Measurements from ENCODE around the gene PELI3. TPM values are rescaled to one million over a fixed set of nuclear protein-coding genes. Genes with fewer than 3 reads are reported as not detected.
A peak's percentile ranks its signal among the peaks of the same experiment; 100 is the strongest.
"Not testable (repeated sequence)": the region's sequence is repeated elsewhere in the genome, so short reads cannot be mapped to it uniquely, and the experiment has no call there.

PELI3 gene
- total RNA-seq, 1 donor, result 19.2 TPM

DNA sequence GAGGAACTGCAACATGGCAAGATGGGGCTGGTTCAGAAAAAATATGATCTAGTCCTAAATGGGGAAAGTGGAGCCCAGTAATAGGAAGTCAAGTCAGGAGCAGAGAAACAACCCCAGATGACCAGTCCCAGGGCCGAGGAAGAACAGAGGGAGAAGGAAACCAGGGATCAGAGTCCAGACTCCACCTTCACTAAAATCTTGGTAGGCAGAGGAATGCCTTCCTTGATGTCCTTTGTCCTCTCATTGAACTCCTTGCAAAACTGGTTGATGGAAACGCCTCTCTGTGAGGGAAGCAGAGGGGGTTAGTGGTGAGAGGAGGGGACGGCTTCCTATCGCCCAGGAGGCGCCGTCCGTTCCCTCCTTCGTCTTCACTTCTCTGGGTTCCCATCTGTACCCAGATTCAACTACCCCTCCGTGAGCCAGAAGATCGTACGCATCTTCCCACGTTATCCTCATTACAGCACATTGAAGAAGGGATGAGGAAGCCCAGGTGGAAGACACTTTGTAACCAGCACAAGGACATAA lies 28.7 kb upstream of the PELI3 start:
- Histone ChIP-seq H3K4me3 (ENCODE audit: insufficient read depth, low read length) (peak overlapping the region; percentile 84), H3K36me3 (ENCODE audit: insufficient read depth, low read length) (peaks cover 9% of the 10 kb centered on the region), H3K4me2 (ENCODE audit: insufficient read depth, low read length) (peak overlapping the region; percentile 99), H3K79me2 (ENCODE audit: insufficient read depth, low read length) (peaks cover 7% of the 10 kb centered on the region), H2AFZ (ENCODE audit: low read length) (peak overlapping the region; percentile 99), H4K20me1 (ENCODE audit: insufficient read depth, low read length) (no peaks in the 10 kb centered on the region), H3K4me1 (ENCODE audit: insufficient read depth, low read length) (peaks cover 7% of the 10 kb centered on the region), H3K27me3 (ENCODE audit: insufficient read depth, low read length) (peaks cover 3% of the 10 kb centered on the region), H3K27ac (ENCODE audit: low read depth, low read length) (peak overlapping the region; percentile 84), H3K9me3 (ENCODE audit: low read depth, low read length) (no peaks in the 10 kb centered on the region)
- TF ChIP-seq, protein P1, sequence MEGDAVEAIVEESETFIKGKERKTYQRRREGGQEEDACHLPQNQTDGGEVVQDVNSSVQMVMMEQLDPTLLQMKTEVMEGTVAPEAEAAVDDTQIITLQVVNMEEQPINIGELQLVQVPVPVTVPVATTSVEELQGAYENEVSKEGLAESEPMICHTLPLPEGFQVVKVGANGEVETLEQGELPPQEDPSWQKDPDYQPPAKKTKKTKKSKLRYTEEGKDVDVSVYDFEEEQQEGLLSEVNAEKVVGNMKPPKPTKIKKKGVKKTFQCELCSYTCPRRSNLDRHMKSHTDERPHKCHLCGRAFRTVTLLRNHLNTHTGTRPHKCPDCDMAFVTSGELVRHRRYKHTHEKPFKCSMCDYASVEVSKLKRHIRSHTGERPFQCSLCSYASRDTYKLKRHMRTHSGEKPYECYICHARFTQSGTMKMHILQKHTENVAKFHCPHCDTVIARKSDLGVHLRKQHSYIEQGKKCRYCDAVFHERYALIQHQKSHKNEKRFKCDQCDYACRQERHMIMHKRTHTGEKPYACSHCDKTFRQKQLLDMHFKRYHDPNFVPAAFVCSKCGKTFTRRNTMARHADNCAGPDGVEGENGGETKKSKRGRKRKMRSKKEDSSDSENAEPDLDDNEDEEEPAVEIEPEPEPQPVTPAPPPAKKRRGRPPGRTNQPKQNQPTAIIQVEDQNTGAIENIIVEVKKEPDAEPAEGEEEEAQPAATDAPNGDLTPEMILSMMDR (IDR thresholded peaks at IDR 0.05; ENCODE audit: extremely low read depth, low read depth, low read length), result no peak
- no peak for DNase-seq (ENCODE audit: insufficient read length, low spot score, missing footprints)

DNA sequence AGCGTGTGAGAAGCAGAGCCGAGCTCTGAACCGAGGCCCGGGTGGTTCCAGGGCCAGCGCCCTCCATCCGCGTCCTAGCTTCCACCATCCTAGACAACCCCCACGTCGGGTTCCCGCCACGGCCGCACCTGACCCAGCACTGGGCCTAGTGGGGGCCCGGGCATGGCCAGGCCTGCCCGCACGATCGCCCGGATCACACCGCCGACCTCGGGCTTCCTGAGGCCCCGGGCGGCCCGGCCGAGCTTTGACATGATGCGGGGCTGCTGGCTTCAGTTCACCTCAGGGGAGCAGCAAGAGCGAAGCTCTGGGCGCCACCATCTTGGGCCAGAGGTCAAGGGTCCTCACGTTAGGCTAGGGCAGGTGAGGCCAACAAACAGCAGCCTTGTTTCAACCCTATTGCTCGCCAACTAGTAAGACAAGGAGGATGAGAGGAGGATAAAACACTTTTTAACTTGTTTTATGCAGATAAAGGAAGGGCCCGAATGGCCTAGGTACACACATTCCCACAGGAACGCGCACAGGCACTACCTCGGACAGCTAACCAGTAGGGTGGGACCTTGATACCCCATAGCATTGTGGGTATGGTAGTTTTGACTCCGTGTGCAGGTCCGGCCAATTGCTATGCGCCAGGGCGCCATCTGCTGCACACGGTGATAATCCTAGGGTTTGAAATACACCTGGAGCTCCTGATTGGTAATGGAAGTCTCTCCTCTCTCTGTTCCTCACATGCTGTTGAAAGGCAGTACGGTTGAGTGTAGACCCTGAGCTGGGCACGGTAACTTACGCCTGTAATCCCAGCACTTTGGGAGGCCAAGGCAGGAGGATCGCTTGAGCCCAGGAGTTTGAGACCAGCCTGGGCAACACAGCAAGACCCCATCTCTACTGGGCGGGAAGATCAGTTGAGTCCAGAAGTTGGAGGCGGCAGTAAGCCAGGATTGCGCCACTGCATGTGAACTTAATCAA lies 27.9 kb upstream of the PELI3 start, which contains the start of gene MRPL11:
Gene MRPL11 (minus strand): TSS at position 345 of the 963 bp plus-strand sequence. CDS start 94 bp downstream, at position 251.
- peaks cover 3% of the 10 kb centered on the region for H3K27me3 ChIP-seq (ENCODE audit: insufficient read depth, low read length)
- H4K20me1 ChIP-seq (ENCODE audit: insufficient read depth, low read length), result no peaks in the 10 kb centered on the region
- H3K4me3 ChIP-seq (ENCODE audit: insufficient read depth, low read length), result peak within 1 kb of the TSS; percentile 84
- no peaks in the 10 kb centered on the region for H3K9me3 ChIP-seq (ENCODE audit: low read depth, low read length)
- peak; percentile 100 for DNase-seq (ENCODE audit: insufficient read length, low spot score, missing footprints)
- peaks cover 9% of the 10 kb centered on the region for H3K36me3 ChIP-seq (ENCODE audit: insufficient read depth, low read length)
- peak within 1 kb of the TSS; percentile 84 for H3K27ac ChIP-seq (ENCODE audit: low read depth, low read length)
- peaks cover 12% of the 10 kb centered on the region for H3K4me1 ChIP-seq (ENCODE audit: insufficient read depth, low read length)
- peak within 1 kb of the TSS; percentile 99 for H2AFZ ChIP-seq (ENCODE audit: low read length)
- peak within 1 kb of the TSS; percentile 99 for H3K4me2 ChIP-seq (ENCODE audit: insufficient read depth, low read length)
- peaks cover 7% of the 10 kb centered on the region for H3K79me2 ChIP-seq (ENCODE audit: insufficient read depth, low read length)
- TF ChIP-seq, protein P1 (IDR thresholded peaks at IDR 0.05; ENCODE audit: extremely low read depth, low read depth, low read length), result peak; percentile 73

DNA sequence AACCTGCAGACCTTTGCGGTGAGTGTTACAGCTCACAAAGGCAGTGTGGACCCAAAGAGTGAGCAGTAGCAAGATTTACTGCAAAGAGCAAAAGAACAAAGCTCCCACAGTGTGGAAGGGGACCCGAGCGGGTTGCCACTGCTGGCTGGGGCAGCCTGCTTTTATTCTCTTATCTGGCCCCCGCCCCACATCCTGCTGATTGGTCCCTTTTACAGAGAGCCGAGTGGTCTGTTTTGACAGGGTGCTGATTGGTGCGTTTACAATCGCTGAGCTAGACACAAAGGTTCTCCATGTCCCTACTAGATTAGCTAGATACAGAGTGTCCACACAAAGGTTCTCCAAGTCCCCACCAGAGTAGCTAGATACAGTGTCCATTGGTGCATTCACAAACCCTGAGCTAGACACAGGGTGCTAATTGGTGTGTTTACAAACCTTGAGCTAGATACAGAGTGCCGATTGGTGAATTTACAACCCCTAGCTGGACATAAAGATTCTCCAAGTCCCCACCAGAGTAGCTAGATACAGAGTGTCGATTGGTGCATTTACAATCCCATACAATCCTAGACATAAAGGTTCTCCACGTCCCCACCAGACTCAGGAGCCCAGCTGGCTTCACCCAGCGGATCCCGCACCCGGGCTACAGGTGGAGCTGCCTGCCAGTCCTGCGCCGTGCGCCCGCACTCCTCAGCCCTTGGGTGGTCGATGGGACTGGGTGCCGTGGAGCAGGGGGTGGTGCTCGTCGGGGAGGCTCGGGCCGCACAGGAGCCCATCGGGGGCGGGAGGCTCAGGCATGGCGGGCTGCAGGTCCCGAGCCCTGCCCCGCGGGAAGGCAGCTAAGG lies 26.4 kb upstream of the PELI3 start:
- not testable (repeated sequence) for H3K27me3 ChIP-seq (ENCODE audit: insufficient read depth, low read length); H3K4me2 ChIP-seq (ENCODE audit: insufficient read depth, low read length); H4K20me1 ChIP-seq (ENCODE audit: insufficient read depth, low read length); H3K27ac ChIP-seq (ENCODE audit: low read depth, low read length); H3K79me2 ChIP-seq (ENCODE audit: insufficient read depth, low read length); H3K36me3 ChIP-seq (ENCODE audit: insufficient read depth, low read length); H3K4me3 ChIP-seq (ENCODE audit: insufficient read depth, low read length); H3K9me3 ChIP-seq (ENCODE audit: low read depth, low read length); DNase-seq (ENCODE audit: insufficient read length, low spot score, missing footprints); H2AFZ ChIP-seq (ENCODE audit: low read length)
- peaks cover 23% of the 10 kb centered on the region for H3K4me1 ChIP-seq (ENCODE audit: insufficient read depth, low read length)

DNA sequence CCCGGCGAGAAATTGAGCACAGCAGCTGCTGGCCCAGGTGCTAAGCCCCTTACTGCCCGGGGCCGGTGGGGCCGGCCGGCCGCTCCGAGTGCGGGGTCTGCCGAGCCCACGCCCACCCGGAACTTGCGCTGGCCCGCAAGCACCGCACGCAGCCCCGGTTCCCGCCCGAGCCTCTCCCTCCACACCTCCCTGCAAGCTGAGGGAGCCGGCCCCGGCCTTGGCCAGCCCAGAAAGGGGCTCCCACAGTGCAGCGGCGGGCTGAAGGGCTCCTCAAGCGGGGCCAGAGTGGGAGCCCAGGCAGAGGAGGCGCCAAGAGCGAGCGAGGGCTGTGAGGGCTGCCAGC lies 25.8 kb upstream of the PELI3 start:
- H3K4me3 ChIP-seq (ENCODE audit: insufficient read depth, low read length); H3K4me2 ChIP-seq (ENCODE audit: insufficient read depth, low read length); H4K20me1 ChIP-seq (ENCODE audit: insufficient read depth, low read length); H3K27me3 ChIP-seq (ENCODE audit: insufficient read depth, low read length); H3K36me3 ChIP-seq (ENCODE audit: insufficient read depth, low read length); H2AFZ ChIP-seq (ENCODE audit: low read length); H3K9me3 ChIP-seq (ENCODE audit: low read depth, low read length); DNase-seq (ENCODE audit: insufficient read length, low spot score, missing footprints); H3K79me2 ChIP-seq (ENCODE audit: insufficient read depth, low read length); H3K27ac ChIP-seq (ENCODE audit: low read depth, low read length): not testable (repeated sequence)
- H3K4me1 ChIP-seq (ENCODE audit: insufficient read depth, low read length), result peaks cover 23% of the 10 kb centered on the region

All from osteoblast (primary cell).